Activated CD4-positive, CD25-positive, alpha-beta regulatory T cell treated with anti-CD3 and anti-CD28 coated beads, Interleukin-2, amount 50 U/mL, for 24 hours (primary cell): ENCODE measurements around the gene MRGPRF.
A peak's percentile ranks its signal among the peaks of the same experiment; 100 is the strongest.

ENCODE experiments used
- ATAC-seq, 2 donors: fragments of 150-1000 bp; cut with Tn5 transposase; one replicate each; pipeline ENCODE4 v1.10.0; 2021; ENCODE audit warnings: mild to moderate bottlenecking in 1 of 2, moderate library complexity in 1 of 2

MRGPRF gene

GRCh38 chr11:68960294-68961071 lies 52.6 kb downstream of the MRGPRF start:
- ATAC-seq: no peak

- no peak for ATAC-seq
These were observed 53.4 kb downstream of the MRGPRF start for GRCh38 chr11:68959465-68960293.

- no peak for ATAC-seq
These were observed 54.8 kb downstream of the MRGPRF start for GRCh38 chr11:68958211-68958610.

- no peak for ATAC-seq
These were observed 56.3 kb downstream of the MRGPRF start for GRCh38 chr11:68956547-68957254.

GRCh38 chr11:68956142-68956541 lies 56.9 kb downstream of the MRGPRF start:
- peak in 1 of 2 donors; percentile 24 for ATAC-seq

- ATAC-seq: no peak
These were observed 57.5 kb downstream of the MRGPRF start for GRCh38 chr11:68955607-68955958.

- no peak for ATAC-seq
These were observed 58.0 kb downstream of the MRGPRF start for GRCh38 chr11:68954836-68955606.
